CMK (cell line): ENCODE results near the gene NEAT1.

Experiments
- DNase-seq: peaks from one replicate; pipeline ENCODE4 v3.0.0-alpha.2; 2010; ENCODE audit warnings: low read depth

NEAT1 gene

DNA sequence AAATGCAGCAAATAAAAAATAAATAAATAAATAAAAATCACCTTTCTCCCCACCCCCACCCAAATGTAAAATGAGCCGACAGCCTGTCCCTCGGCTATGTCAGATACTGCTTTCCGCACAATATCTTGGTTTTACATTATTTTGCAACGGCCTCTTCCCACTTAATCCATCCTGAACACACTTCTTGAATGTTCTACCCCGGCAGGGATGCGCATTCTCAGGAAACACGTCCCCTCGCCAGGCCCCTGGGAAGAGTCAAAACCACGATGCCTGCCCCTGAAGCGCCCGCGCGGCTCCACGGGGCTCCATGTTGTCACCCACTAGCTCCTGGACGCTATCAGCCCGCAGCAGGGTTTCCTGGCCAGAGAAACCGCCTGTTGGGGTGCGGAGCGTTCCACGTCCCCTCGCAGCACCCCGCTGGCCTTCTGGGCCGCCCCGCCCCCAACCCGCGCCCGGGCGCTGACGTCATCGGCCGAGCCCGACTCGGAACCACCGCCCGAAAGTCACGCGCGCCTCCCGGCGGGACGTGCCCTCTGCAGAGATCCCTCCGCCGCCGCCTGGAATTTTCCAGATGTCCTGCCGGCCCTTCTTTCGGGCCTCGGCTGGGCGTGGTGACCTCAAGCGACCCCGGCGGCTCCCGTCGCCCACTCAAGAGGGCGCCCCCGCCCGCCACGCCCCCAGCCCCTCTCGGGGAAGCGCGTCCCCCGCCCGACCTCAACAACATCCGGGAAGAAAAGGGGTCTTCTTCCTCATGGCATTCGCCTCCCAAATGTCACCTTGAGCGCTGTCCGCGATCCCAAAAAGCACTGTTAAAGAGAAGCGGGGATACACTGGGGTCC, 585 bp upstream of the NEAT1 start:
- DNase-seq, result peak; percentile 99

DNA sequence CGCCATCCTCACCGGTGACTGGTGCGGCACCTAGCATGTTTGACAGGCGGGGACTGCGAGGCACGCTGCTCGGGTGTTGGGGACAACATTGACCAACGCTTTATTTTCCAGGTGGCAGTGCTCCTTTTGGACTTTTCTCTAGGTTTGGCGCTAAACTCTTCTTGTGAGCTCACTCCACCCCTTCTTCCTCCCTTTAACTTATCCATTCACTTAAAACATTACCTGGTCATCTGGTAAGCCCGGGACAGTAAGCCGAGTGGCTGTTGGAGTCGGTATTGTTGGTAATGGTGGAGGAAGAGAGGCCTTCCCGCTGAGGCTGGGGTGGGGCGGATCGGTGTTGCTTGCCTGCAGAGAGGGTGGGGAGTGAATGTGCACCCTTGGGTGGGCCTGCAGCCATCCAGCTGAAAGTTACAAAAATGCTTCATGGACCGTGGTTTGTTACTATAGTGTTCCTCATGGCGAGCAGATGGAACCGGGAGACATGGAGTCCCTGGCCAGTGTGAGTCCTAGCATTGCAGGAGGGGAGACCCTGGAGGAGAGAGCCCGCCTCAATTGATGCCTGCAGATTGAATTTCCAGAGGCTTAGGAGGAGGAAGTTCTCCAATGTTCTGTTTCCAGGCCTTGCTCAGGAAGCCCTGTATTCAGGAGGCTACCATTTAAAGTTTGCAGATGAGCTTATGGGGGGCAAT, 1.1 kb downstream of the NEAT1 start:
- DNase-seq, result no peak

DNA sequence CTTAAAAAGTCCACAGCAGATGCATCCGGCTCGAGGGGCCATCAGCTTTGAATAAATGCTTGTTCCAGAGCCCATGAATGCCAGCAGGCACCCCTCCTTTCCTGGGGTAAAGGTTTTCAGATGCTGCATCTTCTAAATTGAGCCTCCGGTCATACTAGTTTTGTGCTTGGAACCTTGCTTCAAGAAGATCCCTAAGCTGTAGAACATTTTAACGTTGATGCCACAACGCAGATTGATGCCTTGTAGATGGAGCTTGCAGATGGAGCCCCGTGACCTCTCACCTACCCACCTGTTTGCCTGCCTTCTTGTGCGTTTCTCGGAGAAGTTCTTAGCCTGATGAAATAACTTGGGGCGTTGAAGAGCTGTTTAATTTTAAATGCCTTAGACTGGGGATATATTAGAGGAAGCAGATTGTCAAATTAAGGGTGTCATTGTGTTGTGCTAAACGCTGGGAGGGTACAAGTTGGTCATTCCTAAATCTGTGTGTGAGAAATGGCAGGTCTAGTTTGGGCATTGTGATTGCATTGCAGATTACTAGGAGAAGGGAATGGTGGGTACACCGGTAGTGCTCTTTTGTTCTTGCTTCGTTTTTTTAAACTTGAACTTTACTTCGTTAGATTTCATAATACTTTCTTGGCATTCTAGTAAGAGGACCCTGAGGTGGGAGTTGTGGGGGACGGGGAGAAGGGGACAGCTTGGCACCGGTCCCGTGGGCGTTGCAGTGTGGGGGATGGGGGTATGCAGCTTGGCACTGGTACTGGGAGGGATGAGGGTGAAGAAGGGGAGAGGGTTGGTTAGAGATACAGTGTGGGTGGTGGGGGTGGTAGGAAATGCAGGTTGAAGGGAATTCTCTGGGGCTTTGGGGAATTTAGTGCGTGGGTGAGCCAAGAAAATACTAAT, 1.9 kb downstream of the NEAT1 start:
- no peak for DNase-seq

DNA sequence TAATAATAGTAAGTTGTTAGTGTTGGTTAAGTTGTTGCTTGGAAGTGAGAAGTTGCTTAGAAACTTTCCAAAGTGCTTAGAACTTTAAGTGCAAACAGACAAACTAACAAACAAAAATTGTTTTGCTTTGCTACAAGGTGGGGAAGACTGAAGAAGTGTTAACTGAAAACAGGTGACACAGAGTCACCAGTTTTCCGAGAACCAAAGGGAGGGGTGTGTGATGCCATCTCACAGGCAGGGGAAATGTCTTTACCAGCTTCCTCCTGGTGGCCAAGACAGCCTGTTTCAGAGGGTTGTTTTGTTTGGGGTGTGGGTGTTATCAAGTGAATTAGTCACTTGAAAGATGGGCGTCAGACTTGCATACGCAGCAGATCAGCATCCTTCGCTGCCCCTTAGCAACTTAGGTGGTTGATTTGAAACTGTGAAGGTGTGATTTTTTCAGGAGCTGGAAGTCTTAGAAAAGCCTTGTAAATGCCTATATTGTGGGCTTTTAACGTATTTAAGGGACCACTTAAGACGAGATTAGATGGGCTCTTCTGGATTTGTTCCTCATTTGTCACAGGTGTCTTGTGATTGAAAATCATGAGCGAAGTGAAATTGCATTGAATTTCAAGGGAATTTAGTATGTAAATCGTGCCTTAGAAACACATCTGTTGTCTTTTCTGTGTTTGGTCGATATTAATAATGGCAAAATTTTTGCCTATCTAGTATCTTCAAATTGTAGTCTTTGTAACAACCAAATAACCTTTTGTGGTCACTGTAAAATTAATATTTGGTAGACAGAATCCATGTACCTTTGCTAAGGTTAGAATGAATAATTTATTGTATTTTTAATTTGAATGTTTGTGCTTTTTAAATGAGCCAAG, 2.7 kb downstream of the NEAT1 start:
- DNase-seq, result peak; percentile 59

- no peak for DNase-seq
Observed at GRCh38 chr11:65425971-65426838, 3.6 kb downstream of the NEAT1 start.

DNA sequence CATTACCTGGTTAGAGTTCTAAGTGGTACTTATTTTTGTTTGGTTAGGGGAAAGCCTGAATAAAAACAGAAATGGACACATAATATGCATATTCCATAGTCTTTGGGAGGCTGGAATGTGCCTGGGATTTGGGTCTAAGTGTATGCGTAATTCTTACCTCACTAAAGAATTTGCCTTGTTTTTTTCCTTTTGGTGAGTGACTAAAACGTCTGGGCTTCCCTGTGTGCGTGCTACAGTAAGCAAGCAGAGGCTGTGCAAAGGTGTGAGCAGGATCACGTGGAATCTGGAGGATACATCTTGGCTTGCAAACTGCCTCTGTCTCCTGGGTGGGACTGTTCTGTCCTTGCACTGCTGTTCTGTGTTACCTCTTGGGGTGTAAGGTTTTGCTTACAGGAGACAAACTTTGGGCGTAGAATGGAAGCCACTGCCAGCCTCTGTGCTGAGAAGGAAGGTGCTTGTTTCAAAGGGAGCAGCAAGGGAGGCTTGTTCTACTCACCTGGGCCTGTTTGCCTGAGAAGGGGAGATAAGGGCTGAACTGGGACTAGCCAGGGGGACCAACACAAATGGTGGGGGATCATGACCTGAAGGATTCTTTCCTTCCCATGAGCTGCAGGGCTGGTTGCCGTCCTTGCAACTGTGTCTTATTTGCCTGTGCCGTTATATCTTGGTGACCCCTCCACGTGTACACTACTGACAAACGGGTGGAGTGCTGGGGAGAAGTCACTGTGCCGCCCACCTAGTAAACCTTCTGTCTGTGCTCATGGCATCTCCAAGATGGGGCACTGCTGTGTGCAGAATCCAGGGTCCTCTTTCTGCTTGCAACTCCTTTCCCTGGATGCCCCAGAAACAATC, 4.5 kb downstream of the NEAT1 start:
- no peak for DNase-seq

DNA sequence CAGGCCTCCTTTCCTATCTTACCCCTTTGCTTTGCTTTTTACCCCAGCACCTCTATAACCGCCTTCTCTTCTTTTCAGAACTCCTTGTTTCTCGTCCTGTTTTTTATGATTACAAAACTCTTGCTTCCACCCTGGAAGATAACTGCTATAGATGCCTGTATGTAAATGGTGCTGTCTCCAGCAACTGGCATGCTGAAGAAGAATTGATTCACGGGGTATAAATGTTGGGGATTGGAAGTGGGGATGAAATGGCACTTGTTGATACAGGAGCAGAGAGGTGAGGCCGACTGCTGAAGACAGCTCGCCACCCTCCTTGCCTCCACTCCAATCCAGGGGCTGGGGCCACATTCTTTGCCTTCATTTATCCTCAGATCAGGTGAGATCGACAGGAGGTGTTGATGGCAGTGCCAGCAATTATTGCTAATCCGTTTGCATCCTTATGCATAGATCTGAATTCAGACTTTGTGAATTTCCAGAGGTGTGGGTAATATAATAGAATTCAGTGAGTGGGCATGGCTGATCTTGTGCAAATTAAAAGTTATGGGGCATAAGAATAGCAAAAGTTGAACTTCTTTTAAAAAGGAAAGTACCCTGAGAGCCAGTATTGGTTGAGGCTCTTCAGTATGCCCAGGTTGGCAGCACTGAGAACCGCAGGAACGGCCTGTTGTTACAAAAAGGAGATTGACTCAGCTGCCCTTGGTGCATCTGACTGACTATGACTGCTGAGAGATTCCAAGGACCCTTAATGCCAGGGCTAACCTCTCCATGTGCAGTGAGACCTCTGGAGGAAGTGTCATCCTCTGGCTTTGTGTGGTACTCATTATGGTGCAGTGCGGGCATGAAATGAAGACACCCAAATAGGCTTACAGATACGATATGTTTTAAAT, 5.3 kb downstream of the NEAT1 start:
- DNase-seq, result no peak

GRCh38 chr11:65428578-65429067, 6.0 kb downstream of the NEAT1 start:
- no peak for DNase-seq

DNA sequence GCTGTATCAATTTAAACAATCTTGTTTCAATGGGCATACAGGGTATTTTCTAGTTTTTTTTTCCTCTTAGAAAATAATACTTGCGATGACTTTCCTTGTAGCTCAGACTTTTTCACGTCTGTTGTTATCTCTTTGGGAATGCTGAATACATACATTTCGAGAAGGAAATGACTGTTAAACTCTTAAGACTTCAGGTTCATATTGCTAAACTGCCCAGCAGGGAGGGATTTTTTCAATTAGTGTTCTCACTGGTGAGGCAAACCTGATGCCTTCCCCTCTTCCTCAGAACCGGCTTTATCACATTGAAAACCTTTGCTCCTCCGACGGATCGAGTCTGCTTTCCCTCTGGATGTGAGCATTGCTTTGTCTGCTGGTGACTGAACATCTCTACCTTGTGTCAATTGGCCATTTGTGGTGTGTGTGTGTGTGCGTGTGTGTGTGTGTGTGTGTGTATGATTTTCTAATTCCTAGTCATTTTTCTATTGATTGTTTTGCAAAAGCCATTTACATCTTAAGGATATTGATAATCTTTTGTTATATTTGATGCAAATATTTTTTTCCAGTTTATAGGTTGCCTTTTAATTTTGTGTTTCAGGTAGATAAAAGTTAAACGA, 6.6 kb downstream of the NEAT1 start:
- no peak for DNase-seq

GRCh38 chr11:65429724-65430405, 7.3 kb downstream of the NEAT1 start:
- peak; percentile 65 for DNase-seq

- DNase-seq, result no peak
Observed at GRCh38 chr11:65430406-65431217, 8.0 kb downstream of the NEAT1 start.

DNA sequence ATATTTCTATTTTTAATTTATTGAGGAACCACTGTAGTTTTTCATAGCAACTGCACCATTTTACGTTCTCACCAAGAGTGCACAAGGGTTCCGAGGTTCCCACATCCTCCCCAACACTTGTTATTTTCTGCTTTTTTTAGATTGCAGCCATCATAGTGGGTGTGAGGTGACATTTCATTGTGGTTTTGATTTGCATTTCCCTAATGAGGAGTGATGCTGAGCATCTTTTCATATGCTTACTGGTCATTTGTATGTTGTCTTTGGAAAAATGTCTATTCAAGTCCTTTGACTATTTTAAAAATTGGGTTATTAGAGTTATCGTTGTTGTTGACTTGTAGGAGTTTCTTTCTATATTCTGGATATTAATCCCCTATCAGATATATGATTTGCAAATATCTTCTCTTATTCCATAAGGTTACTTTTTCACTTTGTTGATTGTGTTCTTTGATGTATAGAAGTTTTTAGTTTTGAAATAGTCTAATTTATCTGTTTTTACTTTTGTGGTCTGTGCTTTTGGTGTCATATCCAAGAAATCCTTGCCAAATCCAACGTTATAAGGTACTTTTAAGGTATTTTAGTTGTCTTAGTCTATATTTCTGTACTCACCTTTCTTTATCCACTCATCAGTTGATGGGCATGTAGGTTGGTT, 9.0 kb downstream of the NEAT1 start:
- DNase-seq, result no peak

- no peak for DNase-seq
Observed at GRCh38 chr11:65432100-65432650, 9.6 kb downstream of the NEAT1 start.

DNA sequence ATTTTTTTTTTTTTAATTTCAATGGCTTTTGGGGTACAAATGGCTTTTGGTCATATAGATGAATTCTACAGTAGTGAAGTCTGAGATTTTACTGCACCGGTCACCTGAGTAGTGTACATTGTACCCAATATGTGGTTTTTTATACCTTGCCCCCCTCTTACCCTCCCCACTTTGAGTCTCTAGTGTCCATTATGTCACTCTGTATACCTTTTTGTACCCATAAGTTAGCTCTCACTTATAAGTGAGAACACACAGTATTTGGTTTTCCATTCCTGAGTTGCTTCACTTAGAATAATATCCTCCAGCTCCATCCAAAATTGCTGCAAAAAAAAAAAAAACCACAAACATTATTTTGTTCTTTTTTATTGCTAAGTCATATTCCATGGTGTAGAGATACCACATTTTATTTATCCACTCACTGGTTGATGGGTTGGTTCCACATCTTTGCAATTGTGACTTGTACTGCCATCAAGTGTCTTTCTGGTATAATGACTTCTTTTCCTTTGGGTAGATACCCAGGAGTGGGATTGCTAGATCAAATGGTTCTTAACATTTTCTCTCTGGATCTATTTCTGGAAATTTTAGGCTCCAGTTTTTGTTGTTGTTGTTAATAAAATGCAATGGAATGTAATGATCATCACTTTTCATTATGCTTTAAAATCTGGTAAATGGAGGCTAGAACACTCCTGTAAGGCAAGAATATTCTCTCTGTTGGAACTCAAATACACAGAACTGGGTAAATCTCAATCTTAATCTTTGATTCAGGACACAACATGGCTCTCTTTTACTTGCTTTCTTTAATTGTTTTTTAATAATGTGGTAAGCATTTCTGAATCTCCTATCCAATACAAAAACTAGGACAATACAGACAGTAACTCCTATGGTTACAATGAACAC, 10.3 kb downstream of the NEAT1 start:
- no peak for DNase-seq

GRCh38 chr11:65433657-65434056, 11.1 kb downstream of the NEAT1 start:
- DNase-seq, result no peak
